Psoas muscle (tissue), 8 donors: ENCODE results near the gene CHCT1. TPM values are rescaled to one million over a fixed set of nuclear protein-coding genes. Genes with fewer than 3 reads are reported as not detected.

ENCODE experiments used
- ATAC-seq, 4 donors: fragments of 200-7000 bp; cut with Tn5 transposase; one replicate each; pipeline ENCODE4 v1.9.1; 2020; ENCODE audit warnings: moderate library complexity in 3 of 4, mild to moderate bottlenecking in 2 of 4
- DNase-seq, 2 donors: peaks; one replicate each; pipeline ENCODE4 v3.0.0-alpha.2; 2020
- H3K27ac ChIP-seq: fragments of 200-600 bp; one replicate; pipeline ENCODE4 v1.8.0; 2022
- H3K27me3 ChIP-seq, 3 donors: fragments of 200-600 bp in 1 of 3; one replicate each; pipeline versions ENCODE4 v1.6.1 to v1.8.0; 2013 to 2022; ENCODE audit warnings: low read length in 2 of 3, mild to moderate bottlenecking in 2 of 3, moderate library complexity in 1 of 3; ENCODE audit not compliant: insufficient read depth in 3 of 3
- H3K36me3 ChIP-seq, 2 donors: fragments of 200-600 bp in 1 of 2; one replicate each; pipeline versions ENCODE4 v1.6.1 to v1.8.0; 2013 to 2022; ENCODE audit warnings: low read depth in 1 of 2, mild to moderate bottlenecking in 1 of 2, moderate library complexity in 1 of 2; ENCODE audit not compliant: insufficient read depth in 1 of 2
- H3K4me1 ChIP-seq: fragments of 200-600 bp; one replicate; pipeline ENCODE4 v1.8.0; 2022
- H3K4me3 ChIP-seq: fragments of 200-600 bp; one replicate; pipeline ENCODE4 v1.8.0; 2022; ENCODE audit warnings: mild to moderate bottlenecking
- H3K9me3 ChIP-seq: fragments of 200-600 bp; one replicate; pipeline ENCODE4 v1.8.0; 2022
- CTCF ChIP-seq: fragments of 200-600 bp; IDR thresholded peaks from one replicate; pipeline ENCODE4 v1.8.0; 2022; ENCODE audit warnings: antibody characterized with exemption
- WGBS, 3 donors: extraction: QIAGEN DNeasy Blood & Tissue Kit; methylation state at CpG; one replicate each; pipeline versions ENCODE4 v1.1.6 to v1.1.7; 2013; 5-methylcytosine and 5-hydroxymethylcytosine counted together
- intact Hi-C, 2 donors: fragments of 100-400 bp; cut with DNase I; formaldehyde crosslinking; loops; one replicate each; pipeline versions ENCODE4 v1.11.0 to v1.14.2; 2022
- polyA plus RNA-seq, 3 donors: library from polyadenylated mRNA; stranded (reverse); fragments of 200-250 nt; gene quantifications; one replicate each; pipeline ENCODE4 v1.2.3, GENCODE V29; 2013
- total RNA-seq, 4 donors: library from RNA; stranded (reverse); fragmentation: NEBNext Ultra II Directional in 2 of 4; extraction: Animal tissue kit (Norgen Biotek cat#: 25700) in 2 of 4; gene quantifications; one replicate each; pipeline versions ENCODE4 v1.2.1 to v1.2.4, GENCODE V29; 2021 to 2023
- donor health status: healthy with polysubstance abuse.
- donor health status: DM: no; HTN: no; CAD: no; lungs with moderate emphysema.
- donor health status: Bipolar disorder and iron deficiency.
- donor health status: healthy.
- donor health status: DM: yes; HTN: yes; CAD: no.
- donor health status: DM: no; HTN: no; CAD: no.
- donor health status: DM: no; HTN: no; CAD: no.
- donor health status: DM: yes; HTN: yes; CAD: no.

The CHCT1 gene
- total and polyA plus RNA-seq, 7 donors, result 0.05 to 0.67 TPM; not detected in 5

DNA sequence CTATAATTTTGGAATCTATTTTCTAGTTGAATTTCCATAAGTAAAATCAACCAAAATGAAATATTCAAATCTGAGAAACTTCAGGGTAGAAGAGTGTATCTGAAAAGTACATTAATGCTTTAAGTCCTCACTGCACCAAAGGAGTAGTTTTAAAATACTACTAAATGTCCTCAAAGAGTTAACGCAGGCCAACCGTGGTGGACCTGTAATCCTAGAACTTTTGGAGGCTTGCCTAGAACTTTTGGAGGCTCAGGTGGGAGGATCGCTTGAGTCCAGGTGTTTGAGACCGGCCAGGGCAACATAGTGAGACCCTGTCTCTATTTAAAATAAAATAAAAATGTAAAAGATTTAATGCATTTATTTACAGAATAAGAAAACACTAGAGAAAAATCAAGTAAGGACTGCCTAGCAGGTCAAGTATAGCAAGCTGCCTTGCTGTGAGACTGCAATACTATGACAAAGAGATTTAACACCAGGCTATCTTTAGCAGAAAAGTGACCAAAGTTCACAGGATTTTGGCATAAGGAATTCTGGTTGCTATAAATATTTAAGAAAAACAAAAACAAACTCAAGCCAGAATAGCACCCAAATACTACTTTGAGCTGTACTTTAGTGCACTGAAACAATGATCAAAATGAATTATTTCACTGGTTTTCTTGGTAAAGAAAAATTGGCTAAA is 41.0 kb downstream of the CHCT1 start:
- H3K27me3 ChIP-seq, result no peaks in the 10 kb centered on the region
- no peak overlapping the region for H3K4me3 ChIP-seq
- H3K9me3 ChIP-seq, result no peaks in the 10 kb centered on the region
- H3K4me1 ChIP-seq, result peaks cover 6% of the 10 kb centered on the region
- no peak for DNase-seq
- no peak for TF ChIP-seq CTCF
- H3K27ac ChIP-seq, result no peak overlapping the region
- 59 to 65% (median 64%) methylated on average over 4 of the region's 4 CpGs for WGBS, 3 donors
- peak in 1 of 4 donors; percentile 12 for ATAC-seq
- peaks cover 3 to 87% of the 10 kb centered on the region in 2 donors for H3K36me3 ChIP-seq
- intact Hi-C loops, result no loop called here

DNA sequence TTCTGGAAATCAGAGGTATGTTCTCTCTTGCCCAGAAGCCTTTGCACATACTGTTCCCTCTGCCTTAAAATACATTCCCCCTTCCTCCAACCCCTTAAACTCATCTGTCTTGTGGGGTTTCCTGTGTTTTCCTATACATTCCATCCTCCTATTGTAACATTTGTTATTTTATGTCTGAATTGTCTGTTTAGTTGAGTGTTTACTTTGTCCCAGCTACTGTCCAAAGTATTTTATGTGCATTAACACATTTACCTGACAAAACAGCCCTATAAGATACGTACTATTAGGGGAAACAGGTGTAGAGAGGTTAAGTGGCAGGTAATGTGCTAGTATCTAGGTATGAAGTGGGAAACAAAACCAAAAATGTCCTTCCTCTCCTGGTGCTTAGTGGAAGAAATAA is 42.1 kb downstream of the CHCT1 start:
- WGBS, 3 donors, result 96 to 97% (median 97%) methylated on average over 1 of the region's 1 CpG
- Histone ChIP-seq H3K27ac (no peak overlapping the region), H3K36me3 (peaks cover 3 to 82% of the 10 kb centered on the region in 2 donors), H3K27me3 (no peaks in the 10 kb centered on the region), H3K4me3 (no peak overlapping the region), H3K4me1 (peaks cover 16% of the 10 kb centered on the region), H3K9me3 (no peaks in the 10 kb centered on the region)
- ATAC-seq (no peak), DNase-seq (no peak)
- intact Hi-C loops, result no loop called here
- no peak for TF ChIP-seq CTCF

DNA sequence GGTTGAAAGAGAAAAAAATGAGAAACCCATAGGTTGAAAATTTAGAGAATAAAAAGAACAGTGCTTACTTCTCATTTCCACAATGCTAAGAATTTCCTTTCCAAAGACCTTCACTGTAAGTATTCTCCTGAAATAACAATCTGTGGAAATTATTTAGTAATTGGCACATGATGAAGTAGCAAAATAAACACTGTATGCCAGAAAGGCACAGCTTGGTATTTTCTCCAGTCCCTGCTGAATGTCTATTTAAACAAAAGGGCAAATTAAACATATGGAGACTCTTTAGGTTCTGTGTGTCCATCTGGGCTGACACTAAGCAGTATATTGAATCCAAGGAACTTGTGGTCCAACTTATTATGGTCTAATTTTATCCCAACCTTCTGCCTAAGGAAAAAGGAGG is 46.1 kb downstream of the CHCT1 start:
- intact Hi-C loops, result no loop called here
- Histone ChIP-seq H3K27me3 (no peaks in the 10 kb centered on the region), H3K27ac (peak overlapping the region; percentile 34), H3K4me1 (peaks cover 31% of the 10 kb centered on the region), H3K4me3 (no peak overlapping the region), H3K9me3 (no peaks in the 10 kb centered on the region), H3K36me3 (peaks cover 3 to 42% of the 10 kb centered on the region in 2 donors)
- DNase-seq (no peak), ATAC-seq (no peak)
- TF ChIP-seq CTCF, result no peak

- 83 to 98% (median 93%) methylated on average over 4 of the region's 4 CpGs for WGBS, 3 donors
- intact Hi-C loops, result loop anchor here in 1 of 2 donors (10.0 kb wide), 1 partner anchor 163 kb away; no protein-coding TSS in a partner anchor
Measured at GRCh38 chr17:60471451-60471850, 49.2 kb downstream of the CHCT1 start.

More at GRCh38 chr17:60471451-60471850, 49.2 kb downstream of the CHCT1 start:
- H3K4me3 ChIP-seq, result no peak overlapping the region
- H3K9me3 ChIP-seq, result no peaks in the 10 kb centered on the region
- H3K27me3 ChIP-seq, result no peaks in the 10 kb centered on the region
- H3K36me3 ChIP-seq, result peaks cover 0 to 19% of the 10 kb centered on the region in 2 donors
- ATAC-seq, result no peak
- DNase-seq, result no peak
- TF ChIP-seq CTCF, result no peak
- H3K4me1 ChIP-seq, result peaks cover 31% of the 10 kb centered on the region
- H3K27ac ChIP-seq, result no peak overlapping the region
